MM.1S (cell line): Measurements from ENCODE around the gene CNTNAP2.

Experiments
- DNase-seq: peaks from one replicate; pipeline ENCODE4 v3.0.0-alpha.2; 2015
- H2AFZ ChIP-seq: fragments of 300-600 bp; sonication (generic); 2 replicates; pipeline ENCODE4 v1.6.0; 2016; ENCODE audit warnings: antibody characterized with exemption, low read length
- H3F3A ChIP-seq: fragments of 300-600 bp; sonication (generic); 2 replicates; pipeline ENCODE4 v1.6.1; 2016; ENCODE audit warnings: mild to moderate bottlenecking, antibody characterized with exemption, low read length, moderate library complexity, mixed read lengths; ENCODE audit not compliant: insufficient read depth
- H3K27ac ChIP-seq: fragments of 300-600 bp; sonication (generic); 2 replicates; pipeline ENCODE4 v1.5.1; 2016; ENCODE audit warnings: mild to moderate bottlenecking, low read length
- H3K27me3 ChIP-seq: fragments of 300-600 bp; sonication (generic); replicated peaks from 2 replicates; pipeline ENCODE4 v1.6.0; 2016; ENCODE audit warnings: low read length; ENCODE audit not compliant: insufficient read depth
- H3K36me3 ChIP-seq: fragments of 300-600 bp; sonication (generic); replicated peaks from 2 replicates; pipeline ENCODE4 v1.6.1; 2016; ENCODE audit warnings: mild to moderate bottlenecking, low read length, mixed read lengths; ENCODE audit not compliant: insufficient read depth
- H3K4me1 ChIP-seq: fragments of 300-600 bp; sonication (generic); 2 replicates; pipeline ENCODE4 v1.6.1; 2016; ENCODE audit warnings: low read length, mixed read lengths
- H3K4me2 ChIP-seq: fragments of 300-600 bp; sonication (generic); 2 replicates; pipeline ENCODE4 v1.6.0; 2016; ENCODE audit warnings: low read depth, low read length
- H3K4me3 ChIP-seq: fragments of 300-600 bp; sonication (generic); 2 replicates; pipeline ENCODE4 v1.5.1; 2016; ENCODE audit warnings: low read length, mixed read lengths
- H3K79me2 ChIP-seq: fragments of 300-600 bp; sonication (generic); 2 replicates; pipeline ENCODE4 v1.6.1; 2016; ENCODE audit warnings: mixed run types, low read length, mixed read lengths
- H3K9ac ChIP-seq: fragments of 300-600 bp; sonication (generic); 2 replicates; pipeline ENCODE4 v1.6.1; 2016; ENCODE audit warnings: low read length, mixed read lengths
- H3K9me2 ChIP-seq: fragments of 300-600 bp; sonication (generic); replicated peaks from 2 replicates; pipeline ENCODE4 v1.6.1; 2016; ENCODE audit warnings: mild to moderate bottlenecking, low read length, mixed read lengths; ENCODE audit not compliant: insufficient read depth
- H3K9me3 ChIP-seq: fragments of 300-600 bp; sonication (generic); replicated peaks from 2 replicates; pipeline ENCODE4 v1.6.1; 2016; ENCODE audit warnings: mild to moderate bottlenecking, low read length, mixed read lengths; ENCODE audit not compliant: insufficient read depth
- H4K20me1 ChIP-seq: fragments of 300-600 bp; sonication (generic); 2 replicates; pipeline ENCODE4 v1.6.1; 2016; ENCODE audit warnings: mild to moderate bottlenecking, low read length, moderate library complexity, mixed read lengths; ENCODE audit not compliant: insufficient read depth
- EZH2 ChIP-seq: fragments of 300-600 bp; sonication (generic); optimal IDR thresholded peaks from 2 replicates; pipeline ENCODE3; 2017; ENCODE audit warnings: low read depth, mild to moderate bottlenecking, antibody characterized with exemption, low read length, mixed read lengths
- EZH2phosphoT487 ChIP-seq: fragments of 300-600 bp; sonication (generic); IDR thresholded peaks from 2 replicates; pipeline ENCODE4 v1.6.1; 2018; ENCODE audit warnings: antibody characterized with exemption, low read length
- TF ChIP-seq, protein P1 (sequence below): fragments of 300-600 bp; sonication (generic); IDR thresholded peaks from 2 replicates; pipeline ENCODE4 v1.5.1; 2016; ENCODE audit warnings: antibody characterized with exemption, low read length, mixed read lengths

The CNTNAP2 gene

DNA sequence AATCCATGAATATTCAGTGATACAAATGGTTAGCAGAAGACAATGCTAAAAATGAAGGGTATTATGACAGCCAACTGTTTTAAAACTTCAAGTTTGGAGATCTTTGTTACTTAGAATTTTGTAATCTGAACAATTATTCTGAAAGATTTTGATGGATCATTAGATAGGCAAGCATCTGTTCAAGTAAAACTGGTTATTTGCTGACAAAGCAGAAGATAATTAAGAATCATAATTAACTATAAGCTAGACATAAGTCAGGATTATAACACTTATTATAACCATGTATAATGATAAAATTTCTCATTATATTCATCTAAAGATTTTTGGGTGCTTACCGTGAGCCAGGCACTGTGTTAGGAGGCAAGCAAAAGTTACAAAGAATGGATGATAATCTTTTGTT lies 1145.1 kb downstream of the CNTNAP2 start:
- TF ChIP-seq EZH2phosphoT487 (no peak), EZH2 (no peak)
- TF ChIP-seq, protein P1, sequence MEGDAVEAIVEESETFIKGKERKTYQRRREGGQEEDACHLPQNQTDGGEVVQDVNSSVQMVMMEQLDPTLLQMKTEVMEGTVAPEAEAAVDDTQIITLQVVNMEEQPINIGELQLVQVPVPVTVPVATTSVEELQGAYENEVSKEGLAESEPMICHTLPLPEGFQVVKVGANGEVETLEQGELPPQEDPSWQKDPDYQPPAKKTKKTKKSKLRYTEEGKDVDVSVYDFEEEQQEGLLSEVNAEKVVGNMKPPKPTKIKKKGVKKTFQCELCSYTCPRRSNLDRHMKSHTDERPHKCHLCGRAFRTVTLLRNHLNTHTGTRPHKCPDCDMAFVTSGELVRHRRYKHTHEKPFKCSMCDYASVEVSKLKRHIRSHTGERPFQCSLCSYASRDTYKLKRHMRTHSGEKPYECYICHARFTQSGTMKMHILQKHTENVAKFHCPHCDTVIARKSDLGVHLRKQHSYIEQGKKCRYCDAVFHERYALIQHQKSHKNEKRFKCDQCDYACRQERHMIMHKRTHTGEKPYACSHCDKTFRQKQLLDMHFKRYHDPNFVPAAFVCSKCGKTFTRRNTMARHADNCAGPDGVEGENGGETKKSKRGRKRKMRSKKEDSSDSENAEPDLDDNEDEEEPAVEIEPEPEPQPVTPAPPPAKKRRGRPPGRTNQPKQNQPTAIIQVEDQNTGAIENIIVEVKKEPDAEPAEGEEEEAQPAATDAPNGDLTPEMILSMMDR, result no peak
- H3K4me2 ChIP-seq, result no peak overlapping the region
- H3K9me2 ChIP-seq, result no peaks in the 10 kb centered on the region

DNA sequence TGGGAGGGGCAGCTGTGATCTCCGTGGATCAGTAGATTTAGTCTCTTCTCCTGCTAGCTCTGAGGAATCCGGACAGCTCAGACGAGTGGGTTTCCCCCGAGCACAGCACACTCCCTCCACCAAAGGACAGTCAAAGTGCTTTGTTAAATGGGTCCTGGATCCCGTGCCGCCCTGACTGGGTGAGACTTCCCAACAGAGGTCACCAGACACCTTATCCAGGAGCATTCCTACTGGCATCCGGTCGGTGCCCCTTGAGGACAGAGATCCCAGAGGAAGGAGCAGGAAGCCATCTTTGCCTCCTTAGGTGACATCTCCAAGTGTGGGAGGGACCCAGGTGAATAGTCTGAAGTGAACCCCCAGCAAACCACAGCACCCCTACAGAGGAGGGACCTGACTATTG lies 1148.9 kb downstream of the CNTNAP2 start:
- Histone ChIP-seq H3K27me3 (no peaks in the 10 kb centered on the region), H2AFZ (no peak overlapping the region), H4K20me1 (no peaks in the 10 kb centered on the region), H3F3A (no peaks in the 10 kb centered on the region), H3K36me3 (no peaks in the 10 kb centered on the region), H3K4me2 (no peak overlapping the region), H3K79me2 (no peaks in the 10 kb centered on the region), H3K9me2 (no peaks in the 10 kb centered on the region), H3K9me3 (no peaks in the 10 kb centered on the region), H3K4me1 (no peaks in the 10 kb centered on the region), H3K27ac (no peak overlapping the region), H3K9ac (no peak overlapping the region), H3K4me3 (no peak overlapping the region)
- DNase-seq, result no peak
- TF ChIP-seq EZH2phosphoT487 (no peak), EZH2 (no peak)
- TF ChIP-seq, protein P1, result no peak

More for the DNA sequence above, 1145.1 kb downstream of the CNTNAP2 start:
- Histone ChIP-seq H3K4me3 (no peak overlapping the region), H3K4me1 (no peaks in the 10 kb centered on the region), H3K27me3 (no peaks in the 10 kb centered on the region), H3K79me2 (no peaks in the 10 kb centered on the region), H3K9ac (no peak overlapping the region), H4K20me1 (no peaks in the 10 kb centered on the region), H3F3A (no peaks in the 10 kb centered on the region), H3K27ac (no peak overlapping the region), H3K36me3 (no peaks in the 10 kb centered on the region), H2AFZ (no peak overlapping the region), H3K9me3 (no peaks in the 10 kb centered on the region)
- DNase-seq, result no peak

DNA sequence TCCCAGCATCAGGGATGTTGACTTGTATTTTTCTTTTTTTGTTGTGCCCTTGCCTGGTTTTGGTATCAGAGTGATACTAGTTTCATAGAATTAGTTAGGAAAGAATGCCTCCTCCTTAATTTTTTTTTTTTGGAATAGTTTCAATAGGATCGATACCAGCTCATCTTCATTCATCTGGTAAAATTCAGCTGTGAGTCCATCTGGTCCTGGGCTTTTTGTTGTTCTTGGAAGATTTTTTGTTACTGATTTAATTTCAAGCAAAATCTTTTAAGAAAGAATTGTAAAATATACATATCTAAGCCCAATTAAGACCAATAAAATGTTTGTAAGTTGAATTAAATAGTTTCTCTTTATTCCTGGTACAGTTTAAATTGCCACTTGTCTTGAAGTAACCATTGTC lies 1159.5 kb downstream of the CNTNAP2 start:
- Histone ChIP-seq H3K27me3 (no peaks in the 10 kb centered on the region), H3K4me3 (no peak overlapping the region), H3K9me3 (no peaks in the 10 kb centered on the region), H2AFZ (no peak overlapping the region), H3K9me2 (no peaks in the 10 kb centered on the region), H3F3A (no peaks in the 10 kb centered on the region), H4K20me1 (no peaks in the 10 kb centered on the region), H3K4me1 (no peaks in the 10 kb centered on the region), H3K9ac (no peak overlapping the region), H3K79me2 (no peaks in the 10 kb centered on the region), H3K4me2 (no peak overlapping the region), H3K27ac (no peak overlapping the region), H3K36me3 (no peaks in the 10 kb centered on the region)
- TF ChIP-seq EZH2 (no peak), EZH2phosphoT487 (no peak)
- TF ChIP-seq, protein P1, result no peak
- no peak for DNase-seq
